ENCODE data around the gene SMYD3. TPM values are rescaled to one million over a fixed set of nuclear protein-coding genes. Genes with fewer than 3 reads are reported as not detected.

SMYD3 gene
- total RNA-seq, 1 experiment from 2014 or later = 25.5 TPM

DNA sequence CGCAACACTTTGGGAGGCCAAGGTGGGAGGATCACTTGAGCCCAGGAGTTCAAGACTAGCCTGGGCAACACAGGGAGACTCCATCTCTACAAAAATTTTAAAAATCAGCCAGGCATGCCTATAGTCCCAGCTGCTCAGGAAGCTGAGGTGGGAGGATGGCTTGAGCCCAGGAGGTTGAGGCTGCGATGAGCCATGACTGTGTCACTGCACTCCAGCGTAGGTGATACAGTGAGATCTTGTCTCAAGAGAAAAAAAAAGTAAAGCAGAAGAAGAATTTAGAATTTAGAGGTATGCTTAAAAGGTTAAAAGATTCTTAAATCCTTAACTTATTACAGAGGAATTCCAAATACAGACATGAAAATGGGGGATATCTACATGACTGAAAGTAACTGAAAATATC lies 79.5 kb downstream of the SMYD3 start:
- Histone ChIP-seq H3K79me2 (ENCODE audit: insufficient read depth, low read length) (no peaks in the 10 kb centered on the region), H3K23me2 (ENCODE audit: insufficient read length, low read depth, low read length, poor library complexity, severe bottlenecking) (no peaks in the 10 kb centered on the region), H4K91ac (ENCODE audit: insufficient read length, low read depth, low read length) (no peak overlapping the region), H2BK5ac (ENCODE audit: insufficient read length, low read length) (no peak overlapping the region), H3K9me3 (ENCODE audit: control insufficient read depth, low read depth, low read length) (no peaks in the 10 kb centered on the region), H3K23ac (ENCODE audit: insufficient read length, low read depth, low read length) (no peak overlapping the region), H2BK12ac (ENCODE audit: insufficient read length, low read depth, low read length) (no peak overlapping the region), H3K56ac (ENCODE audit: insufficient read length, low read depth, low read length) (no peak overlapping the region), H3K27me3 (ENCODE audit: insufficient read depth, low read length) (no peaks in the 10 kb centered on the region), H2AK5ac (ENCODE audit: insufficient read length, low read length) (no peak overlapping the region), H3K18ac (ENCODE audit: insufficient read length, low read depth, low read length) (no peak overlapping the region), H3K79me1 (ENCODE audit: insufficient read depth, low read depth, low read length, poor library complexity, severe bottlenecking) (peaks cover 3% of the 10 kb centered on the region), H4K8ac (replicated peaks; ENCODE audit: insufficient read length, low read depth, low read length) (no peak overlapping the region), H4K20me1 (ENCODE audit: control insufficient read depth, insufficient read depth, insufficient read length) (no peaks in the 10 kb centered on the region), H3K14ac (ENCODE audit: insufficient read depth, low read length) (no peak overlapping the region), H3K9ac (ENCODE audit: extremely low read depth, insufficient read length, low read length) (no peak overlapping the region), H3T11ph (ENCODE audit: low read length) (no peak overlapping the region), H2BK15ac (ENCODE audit: low read depth, low read length) (no peak overlapping the region), H3K4me2 (ENCODE audit: insufficient read depth, insufficient read length, low read length) (no peak overlapping the region), H3K4ac (ENCODE audit: low read depth, low read length) (no peak overlapping the region), H2BK120ac (ENCODE audit: low read depth, low read length, poor library complexity, severe bottlenecking) (no peak overlapping the region), H4K5ac (ENCODE audit: insufficient read length, low read depth, low read length) (no peak overlapping the region), H3K27ac (ENCODE audit: insufficient read length, low read depth, low read length) (no peak overlapping the region), H2BK20ac (ENCODE audit: low read depth, low read length, poor library complexity, severe bottlenecking) (no peak overlapping the region), H2AFZ (ENCODE audit: low read length) (no peak overlapping the region), H3K4me1 (ENCODE audit: insufficient read depth, low read length) (no peaks in the 10 kb centered on the region; the same call in 1 of the 2 replicates)
- no peaks in the 10 kb centered on the region for H3K9me3 Mint-ChIP-seq
- no CpG with 5 or more reads among the region's 3 CpGs for WGBS (ENCODE audit: extremely low coverage, insufficient read length, low lambda C conversion rate)
- H3K27me3 Mint-ChIP-seq (ENCODE audit: low read depth) = no peaks in the 10 kb centered on the region
- peak overlapping the region; percentile 89 to 97 (median 94); a peak in 4 of 7 replicates for H3K27ac Mint-ChIP-seq
- no peak for DNase-seq
- H3K4me1 Mint-ChIP-seq = peaks cover 28 to 31% of the 10 kb centered on the region in 2 experiments
- TF ChIP-seq, protein P1, sequence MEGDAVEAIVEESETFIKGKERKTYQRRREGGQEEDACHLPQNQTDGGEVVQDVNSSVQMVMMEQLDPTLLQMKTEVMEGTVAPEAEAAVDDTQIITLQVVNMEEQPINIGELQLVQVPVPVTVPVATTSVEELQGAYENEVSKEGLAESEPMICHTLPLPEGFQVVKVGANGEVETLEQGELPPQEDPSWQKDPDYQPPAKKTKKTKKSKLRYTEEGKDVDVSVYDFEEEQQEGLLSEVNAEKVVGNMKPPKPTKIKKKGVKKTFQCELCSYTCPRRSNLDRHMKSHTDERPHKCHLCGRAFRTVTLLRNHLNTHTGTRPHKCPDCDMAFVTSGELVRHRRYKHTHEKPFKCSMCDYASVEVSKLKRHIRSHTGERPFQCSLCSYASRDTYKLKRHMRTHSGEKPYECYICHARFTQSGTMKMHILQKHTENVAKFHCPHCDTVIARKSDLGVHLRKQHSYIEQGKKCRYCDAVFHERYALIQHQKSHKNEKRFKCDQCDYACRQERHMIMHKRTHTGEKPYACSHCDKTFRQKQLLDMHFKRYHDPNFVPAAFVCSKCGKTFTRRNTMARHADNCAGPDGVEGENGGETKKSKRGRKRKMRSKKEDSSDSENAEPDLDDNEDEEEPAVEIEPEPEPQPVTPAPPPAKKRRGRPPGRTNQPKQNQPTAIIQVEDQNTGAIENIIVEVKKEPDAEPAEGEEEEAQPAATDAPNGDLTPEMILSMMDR (conservative IDR thresholded peaks at IDR 0.05) = no peak
- no peak overlapping the region for H3K4me3 Mint-ChIP-seq
- H3K36me3 Mint-ChIP-seq (ENCODE audit: insufficient read depth in 1 of 3, low read depth in 3 of 3) = 0 out of 7 replicates have a peak, but pooled peaks cover 0 to 2% (median 0%) of the 10 kb centered on the region in 3 experiments

All from H9 (cell line).